ENCODE measurements around the gene TMEM52. TPM values are rescaled to one million over a fixed set of nuclear protein-coding genes. Genes with fewer than 3 reads are reported as not detected.
A peak's percentile ranks its signal among the peaks of the same experiment; 100 is the strongest.

Gene TMEM52
- total and polyA plus RNA-seq, 2 of the 8 experiments (the other 6 are each of a cell fraction or from before 2014, with no cell fraction given), result 14.6 to 30.2 TPM

DNA sequence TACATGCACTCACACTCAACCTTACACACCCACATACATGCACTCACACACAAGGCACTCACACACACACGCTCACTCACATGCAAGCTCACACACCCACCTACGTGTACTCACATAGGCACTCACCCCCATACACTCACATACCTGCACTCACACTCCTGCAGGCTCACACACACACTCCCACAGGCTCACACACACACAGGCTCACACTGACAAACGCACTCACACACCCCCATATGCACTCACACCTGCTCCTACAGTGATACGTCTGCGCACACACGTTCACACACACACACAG is 19.1 kb upstream of the TMEM52 start:
- POLR2A ChIA-PET (ENCODE audit: partially characterized antibody), result no interaction called here
- FAIRE-seq, result no peak

More for the DNA sequence above, 19.1 kb upstream of the TMEM52 start:
- Histone ChIP-seq H3K9ac (replicated peaks in 1 of 4; ENCODE audit: extremely low read depth in 1 of 4, low read depth in 3 of 4, low read length in 3 of 4) (no peak overlapping the region), H3K79me1 (ENCODE audit: low read depth, low read length) (no peaks in the 10 kb centered on the region), H2AFZ (ENCODE audit: low read length) (no peak overlapping the region), H3K27me3 (replicated peaks in 1 of 4; ENCODE audit: control insufficient read depth in 3 of 4, extremely low read depth in 1 of 4, insufficient read depth in 3 of 4, low read length in 3 of 4) (no peaks in the 10 kb centered on the region), H3K4me3 (ENCODE audit: extremely low read depth in 1 of 4, insufficient read depth in 2 of 4, low read depth in 3 of 4, low read length in 4 of 4) (no peak overlapping the region), H2BK5ac (ENCODE audit: low read depth, low read length) (peak overlapping the region; percentile 46; the same call in 1 of the 2 replicates), H3K56ac (replicated peaks; ENCODE audit: insufficient read length, low read depth, low read length) (no peak overlapping the region), H3K4ac (replicated peaks; ENCODE audit: insufficient read length, low read depth, low read length) (no peak overlapping the region), H4K20me1 (replicated peaks in 1 of 2; ENCODE audit: control insufficient read depth in 1 of 2, insufficient read depth in 2 of 2, low read length in 2 of 2) (peaks cover 0 to 2% of the 10 kb centered on the region in 2 experiments), H2BK20ac (ENCODE audit: low read length) (no peak overlapping the region), H3K4me1 (replicated peaks in 1 of 4; ENCODE audit: control insufficient read depth in 3 of 4, insufficient read depth in 4 of 4, low read length in 3 of 4) (no peaks in the 10 kb centered on the region), H3K4me2 (ENCODE audit: insufficient read depth in 1 of 2, low read depth in 2 of 2, low read length in 2 of 2) (no peak overlapping the region), H2BK12ac (ENCODE audit: low read depth, low read length) (no peak overlapping the region), H3K23ac (ENCODE audit: insufficient read length) (no peak overlapping the region), H3K9me3 (ENCODE audit: insufficient read depth in 2 of 2, low read depth in 1 of 2, low read length in 1 of 2) (peaks cover 0 to 16% of the 10 kb centered on the region in 2 experiments; a peak in 2 of 4 replicates), H3K18ac (ENCODE audit: extremely low read depth, low read length) (no peak overlapping the region), H4K5ac (ENCODE audit: insufficient read length, low read depth, low read length) (no peak overlapping the region), H2BK15ac (ENCODE audit: low read length) (peak overlapping the region; percentile 19; the same call in 1 of the 2 replicates), H4K91ac (replicated peaks; ENCODE audit: insufficient read length, low read length) (peak overlapping the region; percentile 73), H3K23me2 (ENCODE audit: low read depth, low read length) (peaks cover 5% of the 10 kb centered on the region; the same call in 1 of the 2 replicates), H4K8ac (ENCODE audit: extremely low read depth, insufficient read depth, low read length) (no peak overlapping the region), H3K14ac (ENCODE audit: insufficient read length) (no peak overlapping the region), H3K27ac (ENCODE audit: low read depth, low read length) (no peak overlapping the region), H3K79me2 (ENCODE audit: control insufficient read depth in 1 of 2, insufficient read depth in 2 of 2, low read length in 2 of 2) (no peaks in the 10 kb centered on the region), H2AK5ac (ENCODE audit: low read depth, low read length) (peak overlapping the region; percentile 33; the same call in 1 of the 2 replicates), H3K36me3 (ENCODE audit: control insufficient read depth in 2 of 4, insufficient read depth in 4 of 4, low read length in 3 of 4) (no peaks in the 10 kb centered on the region), H2BK120ac (replicated peaks; ENCODE audit: low read depth, low read length) (no peak overlapping the region)
- no peak for TF ChIP-seq GABPA (IDR thresholded peaks at IDR 0.05; ENCODE audit: borderline replicate concordance, insufficient read depth, low read length)
- no peak for TF ChIP-seq CTBP2 (IDR thresholded peaks at IDR 0.05; ENCODE audit: borderline replicate concordance, insufficient read depth, insufficient read length, low read length)
- no peak for TF ChIP-seq MAFK (IDR thresholded peaks at IDR 0.05; ENCODE audit: low read depth, low read length)
- TF ChIP-seq, protein P1, sequence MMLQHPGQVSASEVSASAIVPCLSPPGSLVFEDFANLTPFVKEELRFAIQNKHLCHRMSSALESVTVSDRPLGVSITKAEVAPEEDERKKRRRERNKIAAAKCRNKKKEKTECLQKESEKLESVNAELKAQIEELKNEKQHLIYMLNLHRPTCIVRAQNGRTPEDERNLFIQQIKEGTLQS (IDR thresholded peaks at IDR 0.05; ENCODE audit: insufficient read depth, low read depth, low read length), result no peak
- CTCF ChIA-PET (ENCODE audit: partially characterized antibody), result interaction anchor here (1.2 kb wide), 1 partner anchor 22 kb away, joined by 3 read pairs; no protein-coding TSS in a partner anchor
- 85% methylated on average over 6 of the region's 6 CpGs; no CpG with 5 or more reads in 1 of the 2 experiments for WGBS, 2 experiments (ENCODE audit: extremely low coverage in 1 of 2, insufficient coverage in 1 of 2, insufficient read length in 1 of 2, insufficient replicate concordance in 2 of 2, low coverage in 1 of 2, low lambda C conversion rate in 2 of 2, missing lambda C conversion rate in 1 of 2)
- DNase-seq (ENCODE audit: low read depth in 1 of 2, low spot score in 2 of 2), result no peak

Data from H1 (cell line).